ENCODE data around the gene PTPRQ.

- TF ChIP-seq CTCF (IDR thresholded peaks at IDR 0.05), result no peak
- no peak for TF ChIP-seq POLR2A (IDR thresholded peaks at IDR 0.05)
Observed at GRCh38 chr12:80580254-80580653, 136.2 kb downstream of the PTPRQ start.

All from vagina (tissue), 2 donors.